RWPE2 (cell line): Measurements from ENCODE around the gene P2RY14.

ENCODE experiments used
- ATAC-seq: fragments of 200-7000 bp; cut with Tn5 transposase; 3 replicates; pipeline ENCODE4 v1.9.1; 2021; ENCODE audit warnings: low read depth
- DNase-seq: peaks from one replicate; pipeline ENCODE4 v3.0.0-alpha.2; 2020; ENCODE audit warnings: low spot score
- H3K27ac ChIP-seq: fragments of 450-650 bp; 2 replicates; pipeline ENCODE4 v1.5.1; 2017; ENCODE audit warnings: mild to moderate bottlenecking; ENCODE audit not compliant: poor library complexity, severe bottlenecking
- H3K27me3 ChIP-seq: fragments of 250-450 bp; sonication (Bioruptor Pico); 2 replicates; pipeline ENCODE4 v1.5.1; 2021; ENCODE audit warnings: mild to moderate bottlenecking, moderate library complexity; ENCODE audit not compliant: insufficient read depth, poor library complexity, severe bottlenecking
- H3K36me3 ChIP-seq: fragments of 250-450 bp; sonication (Bioruptor Pico); 2 replicates; pipeline ENCODE4 v1.5.1; 2020; ENCODE audit warnings: low read depth, mild to moderate bottlenecking, moderate library complexity
- H3K4me1 ChIP-seq: fragments of 250-450 bp; sonication (Bioruptor Pico); 2 replicates; pipeline ENCODE4 v1.5.1; 2021; ENCODE audit warnings: mild to moderate bottlenecking, moderate library complexity; ENCODE audit not compliant: insufficient read depth, poor library complexity, severe bottlenecking
- H3K4me3 ChIP-seq: fragments of 250-450 bp; sonication (Bioruptor Pico); 2 replicates; pipeline ENCODE4 v1.5.1; 2021; ENCODE audit warnings: mild to moderate bottlenecking, moderate library complexity; ENCODE audit not compliant: severe bottlenecking
- H3K9me3 ChIP-seq: fragments of 250-450 bp; sonication (Bioruptor Pico); 2 replicates; pipeline ENCODE4 v1.5.1; 2021; ENCODE audit warnings: mild to moderate bottlenecking, moderate library complexity; ENCODE audit not compliant: severe bottlenecking
- TF ChIP-seq, protein P1 (sequence below): fragments of 450-650 bp; IDR thresholded peaks from one replicate; pipeline ENCODE4 v1.5.1; 2017; ENCODE audit warnings: mild to moderate bottlenecking, moderate library complexity; ENCODE audit not compliant: poor library complexity, severe bottlenecking

The P2RY14 gene

DNA sequence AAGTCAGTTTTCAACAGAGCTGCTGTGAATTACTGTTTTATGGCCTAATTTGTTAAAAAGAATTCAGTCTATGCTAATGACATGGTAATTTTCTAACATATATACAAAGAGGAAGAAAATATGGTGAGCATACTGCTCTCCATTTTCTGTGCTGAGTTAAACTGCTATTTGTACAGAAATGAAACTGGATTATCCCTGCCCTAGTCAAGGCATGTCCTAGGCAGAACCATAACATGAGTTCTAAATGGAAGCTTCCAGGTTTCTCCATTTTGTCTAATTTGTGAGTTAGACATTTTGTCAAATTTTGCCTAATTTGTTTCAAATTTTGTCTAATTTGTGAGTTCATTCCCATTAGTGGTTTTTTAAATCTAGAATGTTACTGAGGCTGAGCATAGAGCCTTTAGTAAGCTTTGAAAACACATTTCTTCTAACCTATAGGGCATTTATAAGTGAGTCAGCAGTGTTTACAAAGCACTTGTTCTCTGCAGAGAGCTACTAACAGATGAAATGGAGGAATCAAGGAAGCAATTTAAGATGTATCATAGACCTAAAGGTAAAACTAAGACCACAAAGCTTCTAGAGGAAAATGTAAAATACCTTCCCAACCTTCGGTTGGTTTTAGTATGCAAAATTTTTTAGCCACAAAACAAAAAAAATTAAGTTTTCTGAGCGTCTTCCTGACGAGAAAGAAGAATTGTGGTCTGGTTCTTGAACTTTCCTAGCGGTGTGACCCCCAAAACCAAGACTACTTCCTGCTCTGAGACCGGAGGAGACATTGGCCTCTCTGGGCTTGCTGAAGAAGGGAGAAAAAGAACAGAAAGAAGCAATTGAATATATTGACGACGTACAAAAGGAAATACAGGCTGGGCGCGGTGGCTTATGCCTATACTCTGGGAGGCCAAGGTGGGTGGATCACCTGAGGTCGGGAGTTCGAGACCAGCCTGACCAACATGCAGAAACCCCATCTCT lies 9.8 kb downstream of the P2RY14 start:
- Histone ChIP-seq H3K36me3 (no peaks in the 10 kb centered on the region), H3K4me3 (no peak overlapping the region), H3K27me3 (no peaks in the 10 kb centered on the region), H3K27ac (no peak overlapping the region), H3K4me1 (no peaks in the 10 kb centered on the region), H3K9me3 (no peaks in the 10 kb centered on the region)
- TF ChIP-seq, protein P1, sequence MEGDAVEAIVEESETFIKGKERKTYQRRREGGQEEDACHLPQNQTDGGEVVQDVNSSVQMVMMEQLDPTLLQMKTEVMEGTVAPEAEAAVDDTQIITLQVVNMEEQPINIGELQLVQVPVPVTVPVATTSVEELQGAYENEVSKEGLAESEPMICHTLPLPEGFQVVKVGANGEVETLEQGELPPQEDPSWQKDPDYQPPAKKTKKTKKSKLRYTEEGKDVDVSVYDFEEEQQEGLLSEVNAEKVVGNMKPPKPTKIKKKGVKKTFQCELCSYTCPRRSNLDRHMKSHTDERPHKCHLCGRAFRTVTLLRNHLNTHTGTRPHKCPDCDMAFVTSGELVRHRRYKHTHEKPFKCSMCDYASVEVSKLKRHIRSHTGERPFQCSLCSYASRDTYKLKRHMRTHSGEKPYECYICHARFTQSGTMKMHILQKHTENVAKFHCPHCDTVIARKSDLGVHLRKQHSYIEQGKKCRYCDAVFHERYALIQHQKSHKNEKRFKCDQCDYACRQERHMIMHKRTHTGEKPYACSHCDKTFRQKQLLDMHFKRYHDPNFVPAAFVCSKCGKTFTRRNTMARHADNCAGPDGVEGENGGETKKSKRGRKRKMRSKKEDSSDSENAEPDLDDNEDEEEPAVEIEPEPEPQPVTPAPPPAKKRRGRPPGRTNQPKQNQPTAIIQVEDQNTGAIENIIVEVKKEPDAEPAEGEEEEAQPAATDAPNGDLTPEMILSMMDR, result no peak
- no peak for DNase-seq
- ATAC-seq, result no peak

DNA sequence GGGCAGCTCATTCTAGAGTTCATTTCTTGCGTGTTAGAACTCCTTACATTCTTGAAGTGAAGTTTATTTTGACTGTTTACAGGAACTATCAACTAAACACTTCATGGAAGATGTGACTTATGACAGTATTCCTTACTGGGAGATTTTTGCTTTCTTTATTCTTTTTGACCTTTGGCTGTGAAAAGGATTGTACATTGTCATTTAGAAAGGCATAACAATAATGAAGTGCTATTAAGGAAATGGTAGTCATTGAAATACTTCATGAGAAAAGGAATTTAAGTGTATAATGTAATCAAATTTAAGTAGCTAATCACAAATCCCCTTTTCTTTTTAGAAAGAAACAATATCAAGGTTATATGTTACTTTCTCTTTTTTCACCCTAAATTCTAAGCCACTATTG lies 11.3 kb downstream of the P2RY14 start:
- DNase-seq (no peak), ATAC-seq (no peak)
- TF ChIP-seq, protein P1, result no peak
- Histone ChIP-seq H3K27me3 (no peaks in the 10 kb centered on the region), H3K36me3 (no peaks in the 10 kb centered on the region), H3K4me3 (no peak overlapping the region), H3K9me3 (no peaks in the 10 kb centered on the region), H3K27ac (no peak overlapping the region), H3K4me1 (no peaks in the 10 kb centered on the region)

DNA sequence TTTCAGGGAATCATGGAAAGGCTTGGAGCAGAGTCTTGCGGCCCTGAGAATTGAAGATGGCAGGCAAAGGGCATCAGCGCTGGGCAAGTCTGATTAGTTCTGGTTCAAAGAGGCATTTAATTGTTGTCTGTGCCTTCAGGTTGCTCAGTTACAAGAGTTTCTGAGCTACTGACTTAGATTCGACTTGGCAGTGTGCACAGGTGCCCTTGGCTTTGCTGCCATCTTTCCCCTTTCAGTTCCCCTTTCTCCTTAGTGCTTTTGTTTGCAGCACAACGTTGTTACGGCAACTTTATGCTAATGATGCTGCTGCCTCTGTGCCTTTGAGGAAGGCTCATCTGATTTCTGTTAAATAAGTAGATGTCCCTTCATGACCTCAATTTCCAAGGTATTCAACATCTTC lies 12.5 kb downstream of the P2RY14 start:
- H3K4me3 ChIP-seq, result no peak overlapping the region
- H3K4me1 ChIP-seq, result no peaks in the 10 kb centered on the region
- H3K27me3 ChIP-seq, result no peaks in the 10 kb centered on the region
- DNase-seq (no peak), ATAC-seq (no peak)
- H3K36me3 ChIP-seq, result no peaks in the 10 kb centered on the region
- TF ChIP-seq, protein P1, result no peak
- no peaks in the 10 kb centered on the region for H3K9me3 ChIP-seq
- H3K27ac ChIP-seq, result no peak overlapping the region

DNA sequence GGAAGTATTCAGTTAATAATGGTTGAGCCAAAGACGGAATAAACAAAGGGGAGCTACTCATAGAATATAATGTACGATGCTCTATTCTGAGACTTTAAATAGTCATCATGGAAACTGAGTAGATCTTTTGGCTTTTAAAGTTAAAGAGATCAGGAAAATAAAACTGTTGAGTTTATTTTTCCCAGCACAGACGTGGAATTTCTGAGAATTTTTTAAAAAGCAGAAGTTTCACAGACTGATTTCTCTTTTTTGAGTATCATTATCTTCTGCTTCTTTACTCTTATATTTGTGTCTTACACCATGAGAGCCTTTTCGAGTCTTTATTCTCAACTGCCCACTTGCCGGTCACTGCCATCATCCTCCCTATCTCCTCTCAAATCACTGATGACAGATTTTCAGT lies 13.2 kb downstream of the P2RY14 start:
- ATAC-seq, result no peak
- TF ChIP-seq, protein P1, result no peak

DNA sequence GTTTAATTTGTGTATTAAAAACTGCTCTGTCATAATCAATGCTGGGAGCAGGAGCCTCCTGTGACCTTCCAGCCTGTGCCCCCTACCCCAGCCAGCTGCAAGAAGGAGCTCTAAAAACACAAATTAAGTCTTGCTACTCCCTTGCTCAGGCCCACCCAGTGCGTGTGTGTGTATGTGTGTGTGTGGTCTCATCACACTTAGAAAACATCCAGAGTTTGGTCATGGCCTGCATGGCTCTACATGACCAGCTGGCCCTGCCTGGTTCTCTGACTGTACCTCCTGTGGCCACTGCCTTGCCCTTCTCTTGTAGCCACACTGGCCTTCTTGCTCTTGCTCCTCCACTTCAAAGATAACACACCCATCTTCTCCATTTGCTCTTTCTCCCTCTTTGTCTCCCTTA lies 13.7 kb downstream of the P2RY14 start:
- Histone ChIP-seq H3K9me3 (no peaks in the 10 kb centered on the region), H3K27ac (no peak overlapping the region), H3K4me1 (no peaks in the 10 kb centered on the region), H3K27me3 (no peaks in the 10 kb centered on the region), H3K36me3 (no peaks in the 10 kb centered on the region), H3K4me3 (no peak overlapping the region)
- TF ChIP-seq, protein P1, result no peak
- ATAC-seq, result no peak
- DNase-seq, result no peak

More for the DNA sequence above, 13.2 kb downstream of the P2RY14 start:
- DNase-seq, result no peak
- Histone ChIP-seq H3K4me1 (no peaks in the 10 kb centered on the region), H3K9me3 (no peaks in the 10 kb centered on the region), H3K27ac (no peak overlapping the region), H3K36me3 (no peaks in the 10 kb centered on the region), H3K27me3 (no peaks in the 10 kb centered on the region), H3K4me3 (no peak overlapping the region)
